ENCODE results near the gene PHYHD1. TPM values are rescaled to one million over a fixed set of nuclear protein-coding genes. Genes with fewer than 3 reads are reported as not detected.

Gene PHYHD1
- total and polyA plus RNA-seq, 2 of the 13 experiments (the other 11 are each of a cell fraction or from before 2014, with no cell fraction given) = 10.6 to 25.3 TPM

GRCh38 chr9:128885798-128886197, 35.0 kb upstream of the PHYHD1 start:
- no peak overlapping the region for H3K27ac ChIP-seq (ENCODE audit: extremely low read length, insufficient read depth, low read length)
- 97% methylated on average over 15 of the region's 15 CpGs for WGBS (ENCODE audit: low lambda C conversion rate)
- no peak overlapping the region for H3K4me3 ChIP-seq (replicated peaks in 1 of 3; ENCODE audit: insufficient read depth in 1 of 3, low read depth in 2 of 3, low read length in 3 of 3)
- H3K4me2 ChIP-seq (ENCODE audit: low read depth, low read length) = no peak overlapping the region
- H3K9me3 ChIP-seq (ENCODE audit: low read length) = no peaks in the 10 kb centered on the region
- ChIA-PET POLR2A (interaction anchor here (0.6 kb wide), 1 partner anchor 31 kb away, joined by 3 read pairs; no protein-coding TSS in a partner anchor), CTCF (ENCODE audit: low intra/inter-chr PET ratio, low total read pairs) (no interaction called here)
- peaks cover 12 to 44% of the 10 kb centered on the region in 2 experiments; a peak in 4 of 5 replicates for H3K36me3 ChIP-seq (replicated peaks in 1 of 2; ENCODE audit: control insufficient read depth in 1 of 2, insufficient read depth in 2 of 2, low read length in 2 of 2)
- H3K4me1 ChIP-seq (ENCODE audit: insufficient read depth, low read length) = peaks cover 22% of the 10 kb centered on the region
- H3K27me3 ChIP-seq (ENCODE audit: control insufficient read depth in 1 of 2, insufficient read depth in 2 of 2, low read length in 2 of 2) = no peaks in the 10 kb centered on the region; a peak in 1 of 5 replicates
- ATAC-seq = no peak
- intact Hi-C loops (cut with micrococcal nuclease; ENCODE audit: unreplicated experiment) = no loop called here
- DNase-seq (ENCODE audit: low spot score) = no peak
- no peaks in the 10 kb centered on the region for H4K20me1 ChIP-seq (ENCODE audit: insufficient read depth, low read length)
- peaks cover 65% of the 10 kb centered on the region for H3K79me2 ChIP-seq (ENCODE audit: insufficient read depth, low read length)
- no peak for FAIRE-seq
- in situ Hi-C loops (cut with HindIII; ENCODE audit: extremely low pct_ligation_motif_present, low pct_unique_long_range_greater_than_20kb) = no loop called here
- no TSS peak for BruUV-seq (replicated peaks)
- no peak overlapping the region for H3K9ac ChIP-seq (ENCODE audit: insufficient read depth, low read depth, low read length)
- no peak overlapping the region for H2AFZ ChIP-seq (ENCODE audit: low read length)
- no peak for TF ChIP-seq RXRA (CRISPR knock-in tag; IDR thresholded peaks at IDR 0.05)
- TF ChIP-seq, protein P1, sequence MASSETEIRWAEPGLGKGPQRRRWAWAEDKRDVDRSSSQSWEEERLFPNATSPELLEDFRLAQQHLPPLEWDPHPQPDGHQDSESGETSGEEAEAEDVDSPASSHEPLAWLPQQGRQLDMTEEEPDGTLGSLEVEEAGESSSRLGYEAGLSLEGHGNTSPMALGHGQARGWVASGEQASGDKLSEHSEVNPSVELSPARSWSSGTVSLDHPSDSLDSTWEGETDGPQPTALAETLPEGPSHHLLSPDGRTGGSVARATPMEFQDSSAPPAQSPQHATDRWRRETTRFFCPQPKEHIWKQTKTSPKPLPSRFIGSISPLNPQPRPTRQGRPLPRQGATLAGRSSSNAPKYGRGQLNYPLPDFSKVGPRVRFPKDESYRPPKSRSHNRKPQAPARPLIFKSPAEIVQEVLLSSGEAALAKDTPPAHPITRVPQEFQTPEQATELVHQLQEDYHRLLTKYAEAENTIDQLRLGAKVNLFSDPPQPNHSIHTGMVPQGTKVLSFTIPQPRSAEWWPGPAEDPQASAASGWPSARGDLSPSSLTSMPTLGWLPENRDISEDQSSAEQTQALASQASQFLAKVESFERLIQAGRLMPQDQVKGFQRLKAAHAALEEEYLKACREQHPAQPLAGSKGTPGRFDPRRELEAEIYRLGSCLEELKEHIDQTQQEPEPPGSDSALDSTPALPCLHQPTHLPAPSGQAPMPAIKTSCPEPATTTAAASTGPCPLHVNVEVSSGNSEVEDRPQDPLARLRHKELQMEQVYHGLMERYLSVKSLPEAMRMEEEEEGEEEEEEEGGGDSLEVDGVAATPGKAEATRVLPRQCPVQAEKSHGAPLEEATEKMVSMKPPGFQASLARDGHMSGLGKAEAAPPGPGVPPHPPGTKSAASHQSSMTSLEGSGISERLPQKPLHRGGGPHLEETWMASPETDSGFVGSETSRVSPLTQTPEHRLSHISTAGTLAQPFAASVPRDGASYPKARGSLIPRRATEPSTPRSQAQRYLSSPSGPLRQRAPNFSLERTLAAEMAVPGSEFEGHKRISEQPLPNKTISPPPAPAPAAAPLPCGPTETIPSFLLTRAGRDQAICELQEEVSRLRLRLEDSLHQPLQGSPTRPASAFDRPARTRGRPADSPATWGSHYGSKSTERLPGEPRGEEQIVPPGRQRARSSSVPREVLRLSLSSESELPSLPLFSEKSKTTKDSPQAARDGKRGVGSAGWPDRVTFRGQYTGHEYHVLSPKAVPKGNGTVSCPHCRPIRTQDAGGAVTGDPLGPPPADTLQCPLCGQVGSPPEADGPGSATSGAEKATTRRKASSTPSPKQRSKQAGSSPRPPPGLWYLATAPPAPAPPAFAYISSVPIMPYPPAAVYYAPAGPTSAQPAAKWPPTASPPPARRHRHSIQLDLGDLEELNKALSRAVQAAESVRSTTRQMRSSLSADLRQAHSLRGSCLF (CRISPR knock-in tag; IDR thresholded peaks at IDR 0.05; ENCODE audit: borderline replicate concordance) = no peak
- TF ChIP-seq, protein P2, sequence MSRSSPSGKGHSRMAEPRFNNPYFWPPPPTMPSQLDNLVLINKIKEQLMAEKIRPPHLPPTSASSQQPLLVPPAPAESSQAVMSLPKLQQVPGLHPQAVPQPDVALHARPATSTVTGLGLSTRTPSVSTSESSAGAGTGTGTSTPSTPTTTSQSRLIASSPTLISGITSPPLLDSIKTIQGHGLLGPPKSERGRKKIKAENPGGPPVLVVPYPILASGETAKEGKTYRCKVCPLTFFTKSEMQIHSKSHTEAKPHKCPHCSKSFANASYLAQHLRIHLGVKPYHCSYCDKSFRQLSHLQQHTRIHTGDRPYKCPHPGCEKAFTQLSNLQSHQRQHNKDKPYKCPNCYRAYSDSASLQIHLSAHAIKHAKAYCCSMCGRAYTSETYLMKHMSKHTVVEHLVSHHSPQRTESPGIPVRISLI (CRISPR knock-in tag; IDR thresholded peaks at IDR 0.05; ENCODE audit: borderline replicate concordance) = no peak
- no peak for TF ChIP-seq MIER3 (CRISPR knock-in tag; IDR thresholded peaks at IDR 0.05; ENCODE audit: borderline replicate concordance)
- TF ChIP-seq ZBTB14 (CRISPR knock-in tag; IDR thresholded peaks at IDR 0.05) = no peak
- TF ChIP-seq, protein P3, sequence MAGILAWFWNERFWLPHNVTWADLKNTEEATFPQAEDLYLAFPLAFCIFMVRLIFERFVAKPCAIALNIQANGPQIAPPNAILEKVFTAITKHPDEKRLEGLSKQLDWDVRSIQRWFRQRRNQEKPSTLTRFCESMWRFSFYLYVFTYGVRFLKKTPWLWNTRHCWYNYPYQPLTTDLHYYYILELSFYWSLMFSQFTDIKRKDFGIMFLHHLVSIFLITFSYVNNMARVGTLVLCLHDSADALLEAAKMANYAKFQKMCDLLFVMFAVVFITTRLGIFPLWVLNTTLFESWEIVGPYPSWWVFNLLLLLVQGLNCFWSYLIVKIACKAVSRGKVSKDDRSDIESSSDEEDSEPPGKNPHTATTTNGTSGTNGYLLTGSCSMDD (CRISPR knock-in tag; IDR thresholded peaks at IDR 0.05) = no peak
- no peak for TF ChIP-seq HDAC6 (IDR thresholded peaks at IDR 0.05; ENCODE audit: low read depth, low read length)
- no peak for TF ChIP-seq NAIF1 (CRISPR knock-in tag; IDR thresholded peaks at IDR 0.05; ENCODE audit: borderline replicate concordance)
- no peak for TF ChIP-seq ZZZ3 (CRISPR knock-in tag; IDR thresholded peaks at IDR 0.05; ENCODE audit: borderline replicate concordance)
- no peak for TF ChIP-seq ZNF33A (CRISPR knock-in tag; IDR thresholded peaks at IDR 0.05; ENCODE audit: borderline replicate concordance)
- TF ChIP-seq DNMT1 (CRISPR knock-in tag; IDR thresholded peaks at IDR 0.05) = no peak
- TF ChIP-seq POGZ (CRISPR knock-in tag; IDR thresholded peaks at IDR 0.05) = no peak
- no peak for TF ChIP-seq ZNF343 (CRISPR knock-in tag; IDR thresholded peaks at IDR 0.05)
- TF ChIP-seq HOXA9 (CRISPR knock-in tag; IDR thresholded peaks at IDR 0.05; ENCODE audit: borderline replicate concordance) = no peak
- TF ChIP-seq ZBTB25 (CRISPR knock-in tag; IDR thresholded peaks at IDR 0.05) = no peak
- no peak for TF ChIP-seq ZNF30 (CRISPR knock-in tag; IDR thresholded peaks at IDR 0.05)
